ENCODE data around the gene GPC5.

GPC5 gene

GRCh38 chr13:92303428-92303827 lies 905.0 kb downstream of the GPC5 start:
- no peak for DNase-seq

GRCh38 chr13:92307752-92308151 lies 909.3 kb downstream of the GPC5 start:
- no peak for DNase-seq

- DNase-seq: no peak
Observed at GRCh38 chr13:92312823-92313222, 914.4 kb downstream of the GPC5 start.

GRCh38 chr13:92313382-92313781 lies 915.0 kb downstream of the GPC5 start:
- no peak for DNase-seq

GRCh38 chr13:92315265-92315664 lies 916.8 kb downstream of the GPC5 start:
- DNase-seq: no peak

- no peak for DNase-seq
Observed at GRCh38 chr13:92316030-92316429, 917.6 kb downstream of the GPC5 start.

- DNase-seq: no peak
Observed at GRCh38 chr13:92317066-92317465, 918.6 kb downstream of the GPC5 start.

GRCh38 chr13:92320323-92320722 lies 921.9 kb downstream of the GPC5 start:
- no peak for DNase-seq

- no peak for DNase-seq
Observed at GRCh38 chr13:92321174-92321573, 922.8 kb downstream of the GPC5 start.

- DNase-seq: no peak
Observed at GRCh38 chr13:92345627-92346026, 947.2 kb downstream of the GPC5 start.

GRCh38 chr13:92346046-92346445 lies 947.6 kb downstream of the GPC5 start:
- DNase-seq: no peak

GRCh38 chr13:92354583-92354982 lies 956.2 kb downstream of the GPC5 start:
- DNase-seq: no peak

GRCh38 chr13:92355213-92355612 lies 956.8 kb downstream of the GPC5 start:
- peak; percentile 28 for DNase-seq

GRCh38 chr13:92362717-92363116 lies 964.3 kb downstream of the GPC5 start:
- DNase-seq: no peak

GRCh38 chr13:92365904-92366303 lies 967.5 kb downstream of the GPC5 start:
- no peak for DNase-seq

GRCh38 chr13:92377396-92377795 lies 979.0 kb downstream of the GPC5 start:
- DNase-seq: no peak

GRCh38 chr13:92379371-92379770 lies 981.0 kb downstream of the GPC5 start:
- peak; percentile 37 for DNase-seq

GRCh38 chr13:92384410-92384809 lies 986.0 kb downstream of the GPC5 start:
- no peak for DNase-seq

- no peak for DNase-seq
Observed at GRCh38 chr13:92387245-92387644, 988.8 kb downstream of the GPC5 start.

- no peak for DNase-seq
Observed at GRCh38 chr13:92390217-92390616, 991.8 kb downstream of the GPC5 start.

- DNase-seq: no peak
Observed at GRCh38 chr13:92403606-92404005, 1005.2 kb downstream of the GPC5 start.

GRCh38 chr13:92407858-92408257 lies 1009.4 kb downstream of the GPC5 start:
- no peak for DNase-seq

- DNase-seq: no peak
Observed at GRCh38 chr13:92412481-92412880, 1014.1 kb downstream of the GPC5 start.

GRCh38 chr13:92412996-92413395 lies 1014.6 kb downstream of the GPC5 start:
- no peak for DNase-seq

- no peak for DNase-seq
Observed at GRCh38 chr13:92413452-92413851, 1015.0 kb downstream of the GPC5 start.

GRCh38 chr13:92414851-92415250 lies 1016.4 kb downstream of the GPC5 start:
- DNase-seq: no peak
